Peyer's patch (tissue), 4 donors: ENCODE results near the gene PFN3. TPM values are rescaled to one million over a fixed set of nuclear protein-coding genes. Genes with fewer than 3 reads are reported as not detected.
"Not testable (repeated sequence)": the region's sequence is repeated elsewhere in the genome, so short reads cannot be mapped to it uniquely, and the experiment has no call there.

Source experiments
- DNase-seq, 3 donors: peaks; one replicate each; pipeline ENCODE4 v3.0.0-alpha.2; 2017 to 2019
- H3K27ac ChIP-seq, 4 donors: fragments of 200-600 bp; sonication (generic); one replicate each; pipeline ENCODE4 v1.5.1; 2016 to 2019
- H3K27me3 ChIP-seq, 2 donors: fragments of 200-600 bp; sonication (generic); one replicate each; pipeline ENCODE4 v1.5.1; 2019
- H3K36me3 ChIP-seq, 3 donors: fragments of 200-600 bp; sonication (generic); one replicate each; pipeline ENCODE4 v1.5.1; 2016 to 2019
- H3K4me1 ChIP-seq, 4 donors: fragments of 200-600 bp; sonication (generic); one replicate each; pipeline ENCODE4 v1.5.1; 2016 to 2019
- H3K4me3 ChIP-seq, 4 donors: fragments of 200-600 bp; sonication (generic); 1 replicate in 3 of 4; 2 replicates in 1 of 4; pipeline ENCODE4 v1.5.1; 2016 to 2019; ENCODE audit warnings: mild to moderate bottlenecking in 1 of 4
- H3K9me3 ChIP-seq, 4 donors: fragments of 200-600 bp; sonication (generic); one replicate each; pipeline ENCODE4 v1.5.1; 2016 to 2019; ENCODE audit warnings: mild to moderate bottlenecking in 1 of 4
- POLR2A ChIP-seq, 2 donors: fragments of 450-650 bp; IDR thresholded peaks; one replicate each; pipeline ENCODE4 v1.5.1; 2017; ENCODE audit warnings: antibody characterized with exemption in 2 of 2, mild to moderate bottlenecking in 2 of 2, moderate library complexity in 2 of 2
- total RNA-seq, 4 donors: library from RNA; depleted of rRNA; stranded (reverse); fragments of >200 nt; gene quantifications; one replicate each; pipeline ENCODE4 v1.1.0, GENCODE V29; 2016
- TF ChIP-seq, protein P1 (sequence below), 6 experiments: fragments of 450-650 bp in 4 of 6; fragments of 200-600 bp in 2 of 6; sonication (generic) in 1 of 6; IDR thresholded peaks; one replicate each; pipeline ENCODE4 v1.5.1; 2017 to 2019; ENCODE audit warnings: antibody characterized with exemption in 6 of 6, mild to moderate bottlenecking in 3 of 6, moderate library complexity in 1 of 6

Gene PFN3
- total RNA-seq, 4 donors from 2014 or later = not detected

DNA sequence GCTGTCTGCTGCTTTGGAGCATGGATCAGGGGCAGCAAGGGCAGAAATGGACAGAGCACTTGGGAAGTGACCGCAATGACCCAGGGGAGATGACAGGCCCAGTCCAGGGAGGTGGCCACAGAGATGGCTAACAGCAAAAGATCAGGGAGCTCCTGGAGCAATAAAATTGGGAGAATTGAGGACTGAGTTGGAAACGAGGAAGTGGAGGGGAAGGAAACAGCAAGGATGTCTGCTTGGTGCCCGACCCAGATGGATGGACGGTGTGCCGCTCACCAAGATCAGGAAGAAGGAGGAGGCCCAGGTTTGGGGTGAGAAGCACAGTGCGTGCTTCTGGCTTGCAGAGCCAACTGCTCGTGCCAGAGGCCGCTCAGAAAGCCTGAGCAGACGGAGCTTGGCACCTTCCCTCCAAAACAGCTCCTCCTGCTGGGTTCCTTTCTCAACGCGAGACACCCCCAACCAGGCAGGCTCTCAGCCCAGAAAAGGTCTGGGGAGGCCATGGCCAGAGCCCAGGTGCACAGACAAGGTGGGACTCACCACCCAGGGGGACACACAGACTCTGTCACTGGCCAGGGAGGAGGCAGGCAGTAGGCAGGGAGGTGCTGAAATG is 17.9 kb downstream of the PFN3 start:
- DNase-seq = no peak
- Histone ChIP-seq H3K9me3 (no peaks in the 10 kb centered on the region), H3K4me3 (no peak overlapping the region), H3K36me3 (no peaks in the 10 kb centered on the region), H3K27me3 (no peaks in the 10 kb centered on the region), H3K27ac (no peak overlapping the region), H3K4me1 (no peaks in the 10 kb centered on the region)
- TF ChIP-seq POLR2A (IDR thresholded peaks at IDR 0.05) = no peak
- TF ChIP-seq, protein P1, sequence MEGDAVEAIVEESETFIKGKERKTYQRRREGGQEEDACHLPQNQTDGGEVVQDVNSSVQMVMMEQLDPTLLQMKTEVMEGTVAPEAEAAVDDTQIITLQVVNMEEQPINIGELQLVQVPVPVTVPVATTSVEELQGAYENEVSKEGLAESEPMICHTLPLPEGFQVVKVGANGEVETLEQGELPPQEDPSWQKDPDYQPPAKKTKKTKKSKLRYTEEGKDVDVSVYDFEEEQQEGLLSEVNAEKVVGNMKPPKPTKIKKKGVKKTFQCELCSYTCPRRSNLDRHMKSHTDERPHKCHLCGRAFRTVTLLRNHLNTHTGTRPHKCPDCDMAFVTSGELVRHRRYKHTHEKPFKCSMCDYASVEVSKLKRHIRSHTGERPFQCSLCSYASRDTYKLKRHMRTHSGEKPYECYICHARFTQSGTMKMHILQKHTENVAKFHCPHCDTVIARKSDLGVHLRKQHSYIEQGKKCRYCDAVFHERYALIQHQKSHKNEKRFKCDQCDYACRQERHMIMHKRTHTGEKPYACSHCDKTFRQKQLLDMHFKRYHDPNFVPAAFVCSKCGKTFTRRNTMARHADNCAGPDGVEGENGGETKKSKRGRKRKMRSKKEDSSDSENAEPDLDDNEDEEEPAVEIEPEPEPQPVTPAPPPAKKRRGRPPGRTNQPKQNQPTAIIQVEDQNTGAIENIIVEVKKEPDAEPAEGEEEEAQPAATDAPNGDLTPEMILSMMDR (IDR thresholded peaks at IDR 0.05) = peak in 3 of 6 experiments; percentile 13 to 31 (median 17)

DNA sequence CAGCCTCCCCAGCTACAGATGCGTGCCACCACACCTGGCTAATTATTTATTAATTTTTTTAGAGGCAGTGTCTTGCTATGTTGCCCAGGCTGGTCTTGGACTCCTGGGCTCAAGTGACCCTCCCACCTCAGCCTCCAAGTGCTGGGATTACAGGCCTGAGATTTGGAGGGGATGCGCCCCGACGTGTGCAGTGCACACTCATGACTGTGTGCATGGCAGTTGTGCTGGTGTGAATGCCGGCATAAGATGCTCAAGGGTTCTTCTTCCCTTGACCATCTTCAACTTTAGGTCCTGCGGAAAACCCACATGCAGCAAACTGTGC is 19.7 kb downstream of the PFN3 start:
- Histone ChIP-seq H3K4me1 (no peaks in the 10 kb centered on the region), H3K4me3 (no peak overlapping the region), H3K27me3 (no peaks in the 10 kb centered on the region), H3K9me3 (no peaks in the 10 kb centered on the region), H3K36me3 (no peaks in the 10 kb centered on the region), H3K27ac (no peak overlapping the region)
- DNase-seq = no peak
- TF ChIP-seq, protein P1 (IDR thresholded peaks at IDR 0.05) = no peak
- TF ChIP-seq POLR2A (IDR thresholded peaks at IDR 0.05) = no peak

DNA sequence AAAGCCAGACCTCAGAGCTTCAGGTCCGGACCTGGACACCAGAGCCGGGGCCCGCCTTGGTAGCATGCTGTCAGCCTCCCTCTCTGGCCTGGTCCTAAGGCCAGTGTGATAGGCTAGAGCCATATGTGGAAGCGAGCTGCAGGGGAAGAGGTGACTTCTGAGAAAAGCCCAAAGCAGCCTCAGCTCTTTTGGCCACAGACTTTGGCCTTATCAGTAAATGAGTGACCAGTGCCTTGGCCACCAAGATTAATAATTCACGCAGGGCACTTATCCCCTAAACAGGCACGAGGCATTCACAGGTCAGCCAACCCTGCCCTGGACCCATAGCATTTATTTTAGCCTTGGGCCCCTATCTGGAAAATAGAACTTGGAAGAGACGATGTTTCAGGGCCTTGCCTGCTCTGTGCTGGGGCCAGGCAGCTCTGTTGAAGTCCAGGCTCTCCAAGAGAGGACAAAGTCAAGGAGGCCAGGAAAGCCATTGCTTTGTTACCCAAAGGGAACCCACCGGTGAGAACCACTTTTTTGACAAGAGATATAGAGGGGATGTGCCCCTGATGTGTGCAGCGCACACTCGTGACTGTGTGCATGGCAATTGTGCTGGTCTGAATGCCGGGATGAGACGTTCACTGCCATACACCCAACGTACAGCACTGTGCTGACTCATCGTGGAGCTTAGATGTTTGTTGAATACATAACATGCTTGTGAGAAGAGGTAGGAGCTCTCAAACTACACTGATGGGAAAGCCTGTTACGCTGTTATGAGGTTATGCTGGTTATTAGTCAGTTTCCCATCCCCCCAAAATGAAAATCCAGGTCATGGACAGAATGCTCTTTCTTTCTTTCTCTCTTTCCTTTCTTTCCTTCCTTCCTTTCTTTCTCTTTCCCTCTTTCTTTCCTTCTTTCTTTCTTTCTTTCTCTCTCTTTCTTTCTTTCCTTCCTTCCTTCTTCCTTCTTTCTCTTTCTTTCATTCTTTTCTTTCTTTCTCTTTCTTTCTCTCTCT is 21.3 kb downstream of the PFN3 start:
- no peaks in the 10 kb centered on the region for H3K36me3 ChIP-seq
- DNase-seq = no peak
- H3K4me3 ChIP-seq = no peak overlapping the region
- H3K27me3 ChIP-seq = no peaks in the 10 kb centered on the region
- no peaks in the 10 kb centered on the region for H3K4me1 ChIP-seq
- no peak for TF ChIP-seq POLR2A (IDR thresholded peaks at IDR 0.05)
- TF ChIP-seq, protein P1 (IDR thresholded peaks at IDR 0.05) = no peak
- H3K27ac ChIP-seq = no peak overlapping the region
- H3K9me3 ChIP-seq = no peaks in the 10 kb centered on the region

DNA sequence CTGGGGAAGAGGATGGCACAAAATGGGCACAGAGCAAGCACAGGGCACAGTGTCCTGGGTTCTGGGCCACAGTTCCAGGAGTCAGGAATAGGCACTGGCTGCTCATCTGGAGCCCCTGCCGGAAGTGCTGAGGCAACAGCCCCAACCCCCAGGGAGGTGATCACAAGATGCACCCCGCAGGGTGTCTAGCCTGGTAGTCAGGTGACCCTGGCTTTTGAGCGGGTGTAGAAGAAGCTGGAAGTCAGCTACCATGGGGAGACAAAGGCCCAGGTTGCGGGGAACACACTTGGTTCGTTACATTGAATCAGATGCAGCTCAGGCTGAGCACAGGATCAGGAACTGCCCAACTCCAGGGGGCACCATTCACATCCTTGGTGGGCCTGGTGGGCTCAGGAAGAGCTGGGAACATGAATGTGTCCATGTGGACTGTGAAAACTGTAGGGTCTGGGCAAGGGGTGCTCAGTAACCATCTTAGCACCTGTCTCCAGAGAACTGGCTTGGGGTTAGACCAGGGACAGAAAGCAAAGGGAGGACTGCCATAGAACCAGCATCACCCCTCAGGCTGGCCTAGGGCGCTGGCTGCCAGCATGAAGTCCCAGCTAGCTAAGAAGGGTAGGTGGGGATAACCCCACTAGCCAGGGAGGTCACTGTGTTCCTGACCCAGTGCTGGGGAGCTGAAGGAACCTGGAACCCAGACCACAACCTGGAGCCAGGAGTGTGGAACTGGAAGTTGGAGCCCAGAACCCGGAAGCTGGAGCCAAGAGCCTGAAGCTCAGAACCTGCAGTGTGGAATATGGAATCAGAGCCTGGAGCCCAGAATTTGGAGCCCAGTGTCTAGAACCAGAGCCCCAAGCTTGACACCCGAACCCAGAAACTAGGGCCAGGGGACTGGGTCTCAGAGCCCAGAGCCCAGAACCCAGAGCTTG is 22.3 kb downstream of the PFN3 start:
- Histone ChIP-seq H3K4me3 (no peak overlapping the region), H3K9me3 (no peaks in the 10 kb centered on the region), H3K4me1 (peaks cover 0 to 6% (median 0%) of the 10 kb centered on the region in 4 donors), H3K36me3 (no peaks in the 10 kb centered on the region), H3K27ac (no peak overlapping the region), H3K27me3 (no peaks in the 10 kb centered on the region)
- TF ChIP-seq POLR2A (IDR thresholded peaks at IDR 0.05) = no peak
- TF ChIP-seq, protein P1 (IDR thresholded peaks at IDR 0.05) = no peak
- no peak for DNase-seq

DNA sequence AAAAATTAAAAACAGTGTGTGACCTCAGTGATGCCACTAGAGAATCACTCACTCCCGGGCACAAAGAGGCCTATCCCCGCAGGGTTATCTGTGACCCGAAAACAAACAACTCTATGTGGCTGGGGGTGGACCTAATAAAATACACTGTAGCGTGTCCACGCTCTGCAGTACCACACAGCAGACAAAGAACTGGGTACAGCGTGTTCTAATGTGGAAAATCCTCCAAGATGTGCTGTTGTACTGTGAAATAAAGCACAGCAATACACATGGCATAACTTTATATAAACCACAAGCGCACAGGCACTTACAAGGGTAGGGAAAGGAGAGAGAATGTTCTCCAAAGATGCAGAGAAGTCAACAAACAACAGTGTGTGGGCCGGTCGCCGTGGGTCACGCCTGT is 24.4 kb downstream of the PFN3 start:
- Histone ChIP-seq H3K27ac (no peak overlapping the region), H3K4me1 (peaks cover 0 to 21% (median 3%) of the 10 kb centered on the region in 4 donors), H3K27me3 (no peaks in the 10 kb centered on the region), H3K9me3 (no peaks in the 10 kb centered on the region), H3K4me3 (no peak overlapping the region), H3K36me3 (no peaks in the 10 kb centered on the region)
- DNase-seq = no peak
- TF ChIP-seq POLR2A (IDR thresholded peaks at IDR 0.05) = no peak
- TF ChIP-seq, protein P1 (IDR thresholded peaks at IDR 0.05) = no peak

DNA sequence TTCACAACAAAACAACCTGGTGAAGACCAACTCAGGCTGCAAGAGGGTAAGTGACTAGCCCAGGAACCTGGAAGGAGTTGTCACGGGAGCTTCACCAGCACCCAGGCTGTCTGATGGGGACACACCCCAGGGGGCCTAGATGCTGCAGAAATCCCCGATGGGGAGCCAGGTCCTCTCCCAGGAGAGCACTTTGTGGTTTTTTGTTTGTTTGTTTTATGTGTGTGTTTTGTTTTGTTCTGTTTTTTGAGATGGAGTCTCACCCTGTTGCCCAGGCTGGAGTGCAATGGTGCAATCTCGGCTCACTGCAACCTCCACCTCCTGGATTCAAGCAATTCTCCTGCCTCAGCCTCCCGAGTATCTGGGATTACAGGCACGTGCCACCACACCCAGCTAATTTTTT is 24.9 kb downstream of the PFN3 start:
- H3K27me3 ChIP-seq, DNase-seq, H3K27ac ChIP-seq, H3K36me3 ChIP-seq, H3K9me3 ChIP-seq, H3K4me3 ChIP-seq: not testable (repeated sequence)
- H3K4me1 ChIP-seq = peaks cover 0 to 21% (median 4%) of the 10 kb centered on the region in 4 donors
